B cell (primary cell): ENCODE measurements around the gene GLIS1. TPM values are rescaled to one million over a fixed set of nuclear protein-coding genes. Genes with fewer than 3 reads are reported as not detected.

Source experiments
- ATAC-seq: fragments of 200-7000 bp; cut with Tn5 transposase; one replicate; pipeline ENCODE4 v1.10.0; 2021; ENCODE audit warnings: low read depth, mild to moderate bottlenecking, moderate number of reproducible peaks, moderate library complexity
- CTCF ChIA-PET: fragments of 350-600 bp; sonication (Branson Sonifier 250); formaldehyde crosslinking; loops from one replicate; lab custom pipeline; 2021; ENCODE audit warnings: antibody characterized with exemption, inconsistent platforms; lab: Charles Lee
- POLR2A ChIA-PET: fragments of 350-600 bp; sonication (Branson Sonifier 250); formaldehyde crosslinking; loops from one replicate; lab custom pipeline; 2021; ENCODE audit warnings: antibody characterized with exemption; lab: Charles Lee
- DNase-seq: peaks from one replicate; pipeline ENCODE4 v3.0.0; 2013
- H2AFZ ChIP-seq: 2 replicates; pipeline ENCODE4 v1.6.1; 2012; ENCODE audit warnings: mild to moderate bottlenecking, low read depth, low read length; ENCODE audit not compliant: insufficient read depth, poor library complexity, severe bottlenecking
- H3K27ac ChIP-seq, 2 donors: 1 replicate in 1 of 2; 2 replicates in 1 of 2; pipeline ENCODE4 v1.5.1; 2012 to 2013; ENCODE audit warnings: low read length in 2 of 2, mild to moderate bottlenecking in 2 of 2, moderate library complexity in 1 of 2
- H3K27me3 ChIP-seq, 4 experiments: fragments of 200-600 bp in 1 of 4; sonication (generic) in 1 of 4; replicated peaks in 1 of 4; 1 replicate in 2 of 4; 2 replicates in 2 of 4; pipeline versions ENCODE4 v1.6.1 to v1.7.0; 2013 to 2016; ENCODE audit warnings: low read length in 3 of 4, mild to moderate bottlenecking in 2 of 4, mixed read lengths in 1 of 4, moderate library complexity in 1 of 4; ENCODE audit not compliant: insufficient read depth in 4 of 4, control insufficient read depth in 3 of 4; ENCODE audit errors: control extremely low read depth in 1 of 4
- H3K36me3 ChIP-seq, 2 experiments: replicated peaks in 1 of 2; 1 replicate in 1 of 2; 2 replicates in 1 of 2; pipeline versions ENCODE4 v1.6.1 to v1.7.1; 2013; ENCODE audit warnings: low read length in 1 of 2; ENCODE audit not compliant: insufficient read depth in 2 of 2, control insufficient read depth in 1 of 2; ENCODE audit errors: control extremely low read depth in 1 of 2, extremely low read depth in 1 of 2
- H3K4me1 ChIP-seq, 2 donors: fragments of 200-600 bp in 1 of 2; sonication (generic) in 1 of 2; 1 replicate in 1 of 2; 2 replicates in 1 of 2; pipeline versions ENCODE4 v1.5.1 to v1.6.1; 2013 to 2017; ENCODE audit warnings: low read length in 2 of 2; ENCODE audit not compliant: control insufficient read depth in 2 of 2, insufficient read depth in 2 of 2
- H3K4me2 ChIP-seq: replicated peaks from 2 replicates; pipeline ENCODE3; 2012; ENCODE audit warnings: mild to moderate bottlenecking, low read depth, low read length; ENCODE audit not compliant: poor library complexity, severe bottlenecking
- H3K4me3 ChIP-seq, 5 experiments: fragments of 200-600 bp in 1 of 5; sonication (generic) in 1 of 5; 1 replicate in 3 of 5; 2 replicates in 2 of 5; pipeline versions ENCODE4 v1.5.1 to v1.7.0; 2011 to 2016; ENCODE audit warnings: low read length in 4 of 5, mild to moderate bottlenecking in 4 of 5, low read depth in 2 of 5, control low read depth in 1 of 5, moderate library complexity in 1 of 5; ENCODE audit not compliant: insufficient read depth in 1 of 5; ENCODE audit errors: control extremely low read depth in 1 of 5, extremely low read depth in 1 of 5
- H3K79me2 ChIP-seq: fragments of 200-600 bp; sonication (generic); one replicate; pipeline ENCODE4 v1.6.0; 2016; ENCODE audit warnings: low read length; ENCODE audit not compliant: control insufficient read depth, insufficient read depth
- H3K9ac ChIP-seq: fragments of 200-600 bp; sonication (generic); 2 replicates; pipeline ENCODE4 v1.6.1; 2017; ENCODE audit warnings: mild to moderate bottlenecking, low read length, moderate library complexity
- H3K9me3 ChIP-seq, 3 donors: one replicate each; pipeline versions ENCODE4 v1.6.1 to v1.7.1; 2013; ENCODE audit warnings: low read length in 2 of 3; ENCODE audit not compliant: control insufficient read depth in 2 of 3, insufficient read depth in 1 of 3; ENCODE audit errors: control extremely low read depth in 1 of 3
- H4K20me1 ChIP-seq: 2 replicates; pipeline ENCODE4 v1.6.0; 2012; ENCODE audit warnings: mild to moderate bottlenecking, low read length; ENCODE audit not compliant: insufficient read depth, control insufficient read depth, poor library complexity, severe bottlenecking
- H3K27ac Mint-ChIP-seq: one replicate; pipeline ENCODE4 v1.8.0; 2021; ENCODE audit warnings: mixed read lengths
- H3K27me3 Mint-ChIP-seq: one replicate; pipeline ENCODE4 v1.8.0; 2021; ENCODE audit warnings: mixed read lengths
- H3K4me1 Mint-ChIP-seq: one replicate; pipeline ENCODE4 v1.8.0; 2021; ENCODE audit warnings: mixed read lengths
- H3K4me3 Mint-ChIP-seq: one replicate; pipeline ENCODE4 v1.8.0; 2021; ENCODE audit warnings: mixed read lengths
- H3K9me3 Mint-ChIP-seq: one replicate; pipeline ENCODE4 v1.8.0; 2022; ENCODE audit warnings: mixed read lengths; ENCODE audit not compliant: insufficient read depth
- EZH2 ChIP-seq: IDR thresholded peaks from 2 replicates; pipeline ENCODE4 v1.6.1; 2012; ENCODE audit warnings: borderline replicate concordance, low read depth, mild to moderate bottlenecking, moderate library complexity, low read length; ENCODE audit not compliant: insufficient read depth, poor library complexity, severe bottlenecking
- WGBS: methylation state at CpG from one replicate; pipeline ENCODE4 v1.1.5; 2013; ENCODE audit warnings: missing lambda C conversion rate; ENCODE audit not compliant: insufficient coverage; 5-methylcytosine and 5-hydroxymethylcytosine counted together
- intact Hi-C: fragments of 100-400 bp; cut with micrococcal nuclease; formaldehyde crosslinking; loops from one replicate; pipeline ENCODE4 v1.10.0; 2022
- polyA plus RNA-seq: library from polyadenylated mRNA; depleted of rRNA; stranded (reverse); fragments of >200 nt; gene quantifications from 2 replicates; pipeline ENCODE4 v1.2.3, GENCODE V29; 2012
- total RNA-seq, 2 donors: library from RNA; stranded (reverse); fragments of 120-200 nt in 1 of 2; gene quantifications; 1 replicate in 1 of 2; 2 replicates in 1 of 2; pipeline versions ENCODE4 v1.2.3 to v1.2.4, GENCODE V29; 2013 to 2022
- TF ChIP-seq, protein P1 (sequence below): fragments of 200-600 bp; IDR thresholded peaks from one replicate; pipeline ENCODE4 v1.8.0; 2022; ENCODE audit warnings: antibody characterized with exemption, mild to moderate bottlenecking

GLIS1 gene
- total and polyA plus RNA-seq, 2 donors (not counting 1 experiment from before 2014, with no cell fraction given), result not detected

DNA sequence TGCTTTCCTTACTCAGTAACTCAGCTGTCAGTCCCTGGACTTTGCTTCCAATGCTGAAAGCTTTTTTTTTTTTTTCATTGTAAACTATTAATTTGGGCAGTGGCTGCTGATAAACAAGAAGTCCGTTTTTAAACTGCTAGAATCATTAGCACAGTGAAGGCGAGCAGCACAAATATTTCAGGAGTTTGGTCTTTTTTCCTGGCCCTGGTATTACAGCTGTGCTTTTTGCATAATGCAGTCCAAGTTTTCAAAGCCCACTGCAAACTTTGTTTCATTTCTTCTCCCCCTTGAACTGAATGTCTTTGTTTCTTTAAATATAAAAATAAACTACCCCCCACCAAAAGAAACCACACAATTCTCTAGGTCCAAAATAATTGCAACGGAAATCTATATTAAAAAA is 6.6 kb downstream of the GLIS1 start:
- Histone ChIP-seq H3K4me2 (no peak overlapping the region), H3K9ac (no peak overlapping the region), H3K27me3 (peaks cover 0 to 15% (median 12%) of the 10 kb centered on the region in 4 experiments), H3K27ac (no peak overlapping the region), H4K20me1 (no peaks in the 10 kb centered on the region), H3K4me3 (no peak overlapping the region), H3K36me3 (no peaks in the 10 kb centered on the region), H3K79me2 (no peaks in the 10 kb centered on the region), H3K4me1 (peaks cover 0 to 3% of the 10 kb centered on the region in 2 donors), H3K9me3 (no peaks in the 10 kb centered on the region), H2AFZ (no peak overlapping the region)
- no peak for DNase-seq
- no peak for ATAC-seq
- peaks cover 45% of the 10 kb centered on the region for H3K27me3 Mint-ChIP-seq
- WGBS, result 100% methylated on average over 1 of the region's 3 CpGs
- ChIA-PET POLR2A (no interaction called here), CTCF (no interaction called here)
- intact Hi-C loops, result no loop called here
- H3K27ac Mint-ChIP-seq, result no peak overlapping the region
- H3K9me3 Mint-ChIP-seq, result no peaks in the 10 kb centered on the region
- peaks cover 2% of the 10 kb centered on the region for H3K4me1 Mint-ChIP-seq
- no peak overlapping the region for H3K4me3 Mint-ChIP-seq
- no peak for TF ChIP-seq EZH2
- TF ChIP-seq, protein P1, sequence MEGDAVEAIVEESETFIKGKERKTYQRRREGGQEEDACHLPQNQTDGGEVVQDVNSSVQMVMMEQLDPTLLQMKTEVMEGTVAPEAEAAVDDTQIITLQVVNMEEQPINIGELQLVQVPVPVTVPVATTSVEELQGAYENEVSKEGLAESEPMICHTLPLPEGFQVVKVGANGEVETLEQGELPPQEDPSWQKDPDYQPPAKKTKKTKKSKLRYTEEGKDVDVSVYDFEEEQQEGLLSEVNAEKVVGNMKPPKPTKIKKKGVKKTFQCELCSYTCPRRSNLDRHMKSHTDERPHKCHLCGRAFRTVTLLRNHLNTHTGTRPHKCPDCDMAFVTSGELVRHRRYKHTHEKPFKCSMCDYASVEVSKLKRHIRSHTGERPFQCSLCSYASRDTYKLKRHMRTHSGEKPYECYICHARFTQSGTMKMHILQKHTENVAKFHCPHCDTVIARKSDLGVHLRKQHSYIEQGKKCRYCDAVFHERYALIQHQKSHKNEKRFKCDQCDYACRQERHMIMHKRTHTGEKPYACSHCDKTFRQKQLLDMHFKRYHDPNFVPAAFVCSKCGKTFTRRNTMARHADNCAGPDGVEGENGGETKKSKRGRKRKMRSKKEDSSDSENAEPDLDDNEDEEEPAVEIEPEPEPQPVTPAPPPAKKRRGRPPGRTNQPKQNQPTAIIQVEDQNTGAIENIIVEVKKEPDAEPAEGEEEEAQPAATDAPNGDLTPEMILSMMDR, result no peak

DNA sequence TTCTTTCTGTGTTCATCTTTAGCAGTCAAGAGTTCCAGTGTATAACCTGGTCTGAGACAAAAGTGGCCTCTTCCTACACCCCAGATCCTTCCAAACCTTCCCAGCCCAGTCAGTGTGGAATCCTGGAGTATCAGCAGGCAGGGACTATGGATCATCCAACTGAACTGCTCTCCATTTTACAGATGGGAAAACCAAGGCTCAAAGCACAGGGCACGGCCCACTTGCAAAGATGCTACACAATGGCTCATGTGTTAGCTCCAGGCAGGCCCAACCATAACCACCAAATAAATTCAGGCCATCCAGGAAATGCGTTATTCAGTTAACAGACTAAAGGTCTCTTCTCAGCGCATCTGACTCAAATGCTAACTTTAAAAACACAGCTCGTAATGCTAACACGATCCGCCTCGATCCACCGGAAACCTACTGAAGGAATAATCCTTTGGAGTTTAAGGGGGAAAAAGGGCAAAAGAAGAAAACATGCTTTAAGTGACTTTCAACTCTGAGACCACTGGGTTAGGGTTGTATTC is 7.1 kb downstream of the GLIS1 start:
- no peaks in the 10 kb centered on the region for H3K79me2 ChIP-seq
- H3K4me3 Mint-ChIP-seq, result no peak overlapping the region
- H3K4me1 ChIP-seq, result no peaks in the 10 kb centered on the region
- ChIA-PET CTCF (no interaction called here), POLR2A (no interaction called here)
- H3K36me3 ChIP-seq, result no peaks in the 10 kb centered on the region
- peaks cover 39% of the 10 kb centered on the region for H3K27me3 Mint-ChIP-seq
- peaks cover 0 to 11% (median 7%) of the 10 kb centered on the region in 4 experiments for H3K27me3 ChIP-seq
- H3K27ac Mint-ChIP-seq, result no peak overlapping the region
- 100% methylated on average over 2 of the region's 8 CpGs for WGBS
- TF ChIP-seq, protein P1, result no peak
- no peaks in the 10 kb centered on the region for H4K20me1 ChIP-seq
- no peak overlapping the region for H3K27ac ChIP-seq
- no peak overlapping the region for H3K4me2 ChIP-seq
- H3K9me3 Mint-ChIP-seq, result no peaks in the 10 kb centered on the region
- intact Hi-C loops, result no loop called here
- no peak overlapping the region for H3K4me3 ChIP-seq
- ATAC-seq (no peak), DNase-seq (no peak)
- no peak overlapping the region for H3K9ac ChIP-seq
- no peaks in the 10 kb centered on the region for H3K4me1 Mint-ChIP-seq
- no peaks in the 10 kb centered on the region for H3K9me3 ChIP-seq
- H2AFZ ChIP-seq, result no peak overlapping the region
